Neural crest cell (in vitro differentiated cells): ENCODE measurements around the gene MRPL41. TPM values are rescaled to one million over a fixed set of nuclear protein-coding genes. Genes with fewer than 3 reads are reported as not detected.
A peak's percentile ranks its signal among the peaks of the same experiment; 100 is the strongest.

Experiments
- DNase-seq: peaks from one replicate; pipeline ENCODE4 v3.0.0; 2021; ENCODE audit warnings: low read depth, mixed read lengths, low spot score
- H3K27ac Mint-ChIP-seq: one replicate; pipeline ENCODE4 v1.8.0; 2021; ENCODE audit warnings: mild to moderate bottlenecking, mixed read lengths; ENCODE audit not compliant: unreplicated experiment
- H3K27me3 Mint-ChIP-seq: 2 replicates; pipeline ENCODE4 v1.8.0; 2021; ENCODE audit warnings: low read depth, mild to moderate bottlenecking, mixed read lengths
- H3K36me3 Mint-ChIP-seq: 2 replicates; pipeline ENCODE4 v1.8.0; 2021; ENCODE audit warnings: low read depth, mild to moderate bottlenecking, mixed read lengths
- H3K4me1 Mint-ChIP-seq: 2 replicates; pipeline ENCODE4 v1.8.0; 2021; ENCODE audit warnings: mixed read lengths
- H3K4me3 Mint-ChIP-seq: one replicate; pipeline ENCODE4 v1.8.0; 2021; ENCODE audit warnings: mild to moderate bottlenecking, mixed read lengths
- H3K9me3 Mint-ChIP-seq: 2 replicates; pipeline ENCODE4 v1.8.0; 2021; ENCODE audit warnings: mixed read lengths
- long read RNA-seq: library from polyadenylated mRNA; unstranded; transcript quantifications from one replicate; pipeline ENCODE4 v2.0.0, GENCODE V29; 2020
- total RNA-seq: library from RNA; stranded (reverse); gene quantifications from 2 replicates; pipeline ENCODE4 v1.2.1, GENCODE V29; 2021
- TF ChIP-seq, protein P1 (sequence below): fragments of 200-600 bp; sonication (generic); conservative IDR thresholded peaks from 2 replicates; pipeline ENCODE4 v1.5.0; 2021; ENCODE audit warnings: antibody characterized with exemption, mild to moderate bottlenecking

Gene MRPL41
- total RNA-seq = 40.9 and 42.0 TPM in 2 replicates
- long read RNA-seq, partial matches to known transcripts = 0 of 2 reads
- long read RNA-seq, other reads (novel, unspliced or antisense) = 0 of 2 reads

DNA sequence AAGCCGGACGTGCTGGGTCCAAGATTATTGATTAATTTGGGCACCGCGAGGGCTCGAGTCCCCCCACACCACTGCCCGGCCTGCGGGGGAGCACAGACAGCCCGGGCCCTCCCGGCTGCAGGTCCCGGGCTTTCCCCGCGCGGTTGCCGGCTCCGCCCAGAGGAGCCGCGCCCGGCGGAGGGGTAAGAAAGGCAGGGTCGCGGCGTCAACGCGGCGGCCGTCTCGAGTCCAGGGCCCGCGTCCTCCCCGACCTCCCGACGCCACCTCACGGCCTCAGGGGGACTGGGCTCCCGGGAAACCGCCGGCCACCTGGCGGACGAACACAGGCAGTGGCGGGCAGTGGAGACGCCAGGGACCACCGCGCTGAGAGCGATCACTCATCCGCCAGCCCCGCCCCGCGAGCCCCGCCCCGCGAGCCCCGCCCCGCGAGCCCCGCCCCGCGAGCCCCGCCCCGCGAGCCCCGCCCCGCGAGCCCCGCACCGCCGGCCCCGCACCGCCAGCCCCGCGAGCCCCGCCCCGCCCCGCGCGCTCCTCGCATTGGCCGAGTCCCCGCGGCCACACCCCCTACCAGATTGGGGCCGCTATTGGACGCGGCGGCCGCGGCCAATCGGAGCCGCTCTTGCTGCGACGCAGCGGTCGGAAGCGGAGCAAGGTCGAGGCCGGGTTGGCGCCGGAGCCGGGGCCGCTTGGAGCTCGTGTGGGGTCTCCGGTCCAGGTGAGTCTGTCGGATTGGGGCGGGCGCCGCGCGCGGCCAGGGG, at the start of gene MRPL41:
Gene MRPL41, plus strand, starts transcription at position 616 of the 758 bp plus-strand sequence. CDS start 203 bp downstream, outside the sequence.
- TF ChIP-seq, protein P1, sequence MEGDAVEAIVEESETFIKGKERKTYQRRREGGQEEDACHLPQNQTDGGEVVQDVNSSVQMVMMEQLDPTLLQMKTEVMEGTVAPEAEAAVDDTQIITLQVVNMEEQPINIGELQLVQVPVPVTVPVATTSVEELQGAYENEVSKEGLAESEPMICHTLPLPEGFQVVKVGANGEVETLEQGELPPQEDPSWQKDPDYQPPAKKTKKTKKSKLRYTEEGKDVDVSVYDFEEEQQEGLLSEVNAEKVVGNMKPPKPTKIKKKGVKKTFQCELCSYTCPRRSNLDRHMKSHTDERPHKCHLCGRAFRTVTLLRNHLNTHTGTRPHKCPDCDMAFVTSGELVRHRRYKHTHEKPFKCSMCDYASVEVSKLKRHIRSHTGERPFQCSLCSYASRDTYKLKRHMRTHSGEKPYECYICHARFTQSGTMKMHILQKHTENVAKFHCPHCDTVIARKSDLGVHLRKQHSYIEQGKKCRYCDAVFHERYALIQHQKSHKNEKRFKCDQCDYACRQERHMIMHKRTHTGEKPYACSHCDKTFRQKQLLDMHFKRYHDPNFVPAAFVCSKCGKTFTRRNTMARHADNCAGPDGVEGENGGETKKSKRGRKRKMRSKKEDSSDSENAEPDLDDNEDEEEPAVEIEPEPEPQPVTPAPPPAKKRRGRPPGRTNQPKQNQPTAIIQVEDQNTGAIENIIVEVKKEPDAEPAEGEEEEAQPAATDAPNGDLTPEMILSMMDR = peak; percentile 68
- Mint-ChIP-seq H3K27ac (peak within 1 kb of the TSS; percentile 27), H3K27me3 (peaks cover 4% of the 10 kb centered on the region), H3K4me1 (peaks cover 14% of the 10 kb centered on the region), H3K4me3 (peak within 1 kb of the TSS; percentile 91), H3K9me3 (no peaks in the 10 kb centered on the region), H3K36me3 (peaks cover 8% of the 10 kb centered on the region)
- DNase-seq = peak; percentile 89

DNA sequence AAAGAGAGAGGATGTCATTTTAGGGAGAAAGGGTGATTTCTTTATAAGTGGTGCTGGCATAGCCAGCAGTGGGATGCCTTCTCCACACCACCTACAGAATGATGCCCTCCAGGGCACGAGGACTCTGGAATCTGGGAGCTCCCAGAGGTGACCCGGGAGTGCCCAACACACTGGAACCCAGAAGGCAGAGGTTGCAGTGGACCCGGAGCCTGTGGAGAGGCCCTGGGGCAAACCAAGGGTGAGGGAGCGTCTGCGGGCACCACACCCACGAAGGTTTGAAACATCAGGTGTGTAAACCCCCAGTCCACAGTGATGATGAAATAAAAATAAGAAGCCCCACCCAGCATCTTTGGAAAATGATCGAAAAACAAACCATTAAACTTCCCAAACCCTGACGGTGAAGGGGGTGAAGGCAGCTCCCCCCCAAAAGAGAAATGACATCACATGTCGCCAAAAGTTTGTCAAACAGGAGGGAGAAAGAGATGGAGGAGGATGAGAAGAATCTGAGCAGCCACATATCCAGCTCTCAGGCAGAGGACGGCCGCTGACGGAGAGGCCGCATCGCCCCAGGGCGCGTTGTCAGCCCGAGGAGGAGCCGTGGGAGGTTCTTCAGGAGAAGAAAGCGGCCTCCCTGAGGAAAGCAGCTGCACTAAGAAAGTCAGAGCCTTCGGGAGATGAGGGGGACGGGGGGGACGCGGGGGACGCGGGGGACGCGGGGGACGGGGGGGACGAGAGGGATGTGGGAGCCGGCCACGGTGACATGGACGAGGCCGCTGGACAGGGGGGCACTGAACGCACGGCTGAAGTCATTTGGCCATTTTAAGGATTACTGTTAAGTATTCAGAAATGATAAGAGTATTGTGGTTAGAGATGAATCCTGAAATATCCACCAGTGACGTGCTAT, 49.4 kb upstream of the MRPL41 start:
- TF ChIP-seq, protein P1 = no peak
- H3K4me3 Mint-ChIP-seq = peak overlapping the region; percentile 83
- peaks cover 10% of the 10 kb centered on the region for H3K36me3 Mint-ChIP-seq
- DNase-seq = peak; percentile 43
- peaks cover 9% of the 10 kb centered on the region for H3K4me1 Mint-ChIP-seq
- H3K27ac Mint-ChIP-seq = peak overlapping the region; percentile 71
- H3K9me3 Mint-ChIP-seq = peaks cover 6% of the 10 kb centered on the region
- peaks cover 16% of the 10 kb centered on the region for H3K27me3 Mint-ChIP-seq

DNA sequence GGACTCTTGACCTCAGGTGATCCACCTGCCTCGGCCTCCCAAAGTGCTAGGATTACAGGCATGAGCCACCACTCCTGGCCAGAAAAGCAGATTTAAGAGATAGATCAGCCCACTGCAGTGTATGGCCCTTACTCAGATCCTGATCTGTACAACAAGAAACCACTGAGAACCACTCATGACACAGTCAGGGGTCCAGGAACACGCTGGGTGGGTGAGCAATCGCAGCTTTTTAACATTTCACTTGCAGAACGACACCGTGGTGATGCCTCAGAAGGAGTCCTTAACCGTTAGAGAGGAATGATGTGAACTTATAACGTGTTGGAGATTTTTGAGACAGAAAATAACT, 47.3 kb upstream of the MRPL41 start:
- Mint-ChIP-seq H3K4me3 (no peak overlapping the region), H3K36me3 (peaks cover 15% of the 10 kb centered on the region), H3K4me1 (peaks cover 9% of the 10 kb centered on the region), H3K9me3 (peaks cover 10% of the 10 kb centered on the region), H3K27me3 (peaks cover 16% of the 10 kb centered on the region), H3K27ac (no peak overlapping the region)
- DNase-seq = no peak
- TF ChIP-seq, protein P1 = no peak

DNA sequence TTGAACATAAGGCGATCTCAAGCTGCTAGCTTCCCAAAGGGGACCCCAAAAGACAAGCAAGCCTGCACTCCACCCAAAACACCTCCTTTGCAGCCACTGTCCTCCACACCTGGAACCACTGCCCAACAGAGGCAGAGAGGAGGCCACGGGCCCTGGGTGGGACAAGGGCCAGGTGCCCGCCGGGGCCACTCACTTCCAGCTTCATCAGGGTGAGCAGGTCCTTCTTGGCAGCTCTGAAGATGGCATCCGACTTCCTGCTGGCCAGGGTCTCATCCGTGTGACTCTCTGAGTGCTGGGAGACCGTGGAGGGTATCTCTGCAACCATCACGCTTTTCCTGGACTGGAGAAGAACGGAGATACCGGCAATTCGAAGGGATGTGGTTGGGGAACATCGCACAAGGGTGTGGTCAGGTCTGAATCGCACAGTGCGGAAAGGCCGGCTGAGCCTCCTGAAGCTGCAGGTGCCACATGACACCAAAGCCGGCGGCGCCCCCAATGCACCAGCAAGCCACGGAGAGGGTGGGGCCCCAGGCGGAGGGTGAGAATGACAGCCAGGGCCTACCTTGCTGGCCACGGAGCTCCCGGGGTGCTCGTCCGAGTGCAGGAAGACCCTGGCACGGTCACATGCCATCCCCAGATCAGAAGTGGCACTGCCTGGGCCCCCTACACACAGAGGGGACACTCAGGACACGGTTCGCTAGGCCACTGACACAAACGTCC, 46.1 kb upstream of the MRPL41 start:
- TF ChIP-seq, protein P1 = no peak
- H3K27ac Mint-ChIP-seq = no peak overlapping the region
- H3K4me3 Mint-ChIP-seq = no peak overlapping the region
- H3K36me3 Mint-ChIP-seq = peaks cover 15% of the 10 kb centered on the region
- H3K27me3 Mint-ChIP-seq = peaks cover 16% of the 10 kb centered on the region
- DNase-seq = no peak
- peaks cover 10% of the 10 kb centered on the region for H3K9me3 Mint-ChIP-seq
- H3K4me1 Mint-ChIP-seq = peaks cover 9% of the 10 kb centered on the region

DNA sequence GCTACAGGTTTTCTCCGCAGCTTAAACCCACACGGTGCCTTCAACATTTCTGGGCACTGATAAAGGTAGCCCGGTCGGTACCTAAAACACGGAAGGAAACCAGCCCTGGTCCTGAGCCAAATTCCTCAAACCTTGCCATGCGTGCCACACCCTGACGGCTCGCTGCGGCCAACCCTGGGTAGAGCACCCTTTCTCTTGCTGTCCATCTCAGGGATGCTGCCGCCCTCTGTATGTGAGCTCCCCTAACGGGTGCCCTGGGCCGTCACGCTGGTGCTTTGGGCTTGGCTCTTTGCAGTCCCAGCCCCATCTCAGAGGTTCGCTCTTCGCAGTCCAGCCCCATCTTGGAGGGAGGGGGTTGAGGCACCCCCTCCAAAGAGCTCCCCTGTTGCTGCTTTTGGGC, 45.4 kb upstream of the MRPL41 start:
- H3K9me3 Mint-ChIP-seq = peaks cover 10% of the 10 kb centered on the region
- H3K27me3 Mint-ChIP-seq = peaks cover 16% of the 10 kb centered on the region
- H3K4me3 Mint-ChIP-seq = no peak overlapping the region
- H3K36me3 Mint-ChIP-seq = peaks cover 15% of the 10 kb centered on the region
- TF ChIP-seq, protein P1 = no peak
- H3K27ac Mint-ChIP-seq = no peak overlapping the region
- no peak for DNase-seq
- peaks cover 9% of the 10 kb centered on the region for H3K4me1 Mint-ChIP-seq
